Measurements from ENCODE around the gene SPATA13. TPM values are rescaled to one million over a fixed set of nuclear protein-coding genes. Genes with fewer than 3 reads are reported as not detected.

SPATA13 gene
- total and polyA plus RNA-seq, 2 experiments from 2014 or later, result 2.4 to 4.6 TPM

DNA sequence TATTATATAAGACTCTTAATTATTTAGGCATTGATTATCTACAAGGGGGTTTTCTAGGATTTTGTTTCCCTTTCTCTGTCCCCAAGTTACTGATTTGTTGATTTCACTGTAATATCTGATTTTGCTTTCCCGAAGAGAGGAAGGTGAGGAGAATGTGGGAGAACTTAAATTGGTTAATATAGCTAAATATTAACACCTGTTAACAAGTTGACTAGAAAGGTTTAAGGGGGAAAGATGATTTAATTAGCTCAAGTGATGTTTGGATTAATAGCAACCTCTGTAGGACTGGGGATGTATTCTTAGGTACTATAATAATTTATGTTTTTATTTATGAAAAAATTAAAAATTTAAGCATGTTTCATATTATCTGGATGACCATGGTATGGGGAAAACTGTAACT lies 35.1 kb downstream of the SPATA13 start:
- no peaks in the 10 kb centered on the region for H3K27me3 ChIP-seq (replicated peaks; ENCODE audit: insufficient read depth)
- WGBS, 2 experiments (ENCODE audit: low coverage in 1 of 2, low lambda C conversion rate in 2 of 2, missing lambda C conversion rate in 2 of 2), result 91 to 97% methylated on average over 1 of the region's 1 CpG
- H2AFZ ChIP-seq, result no peak overlapping the region
- H3K9me3 ChIP-seq (ENCODE audit: low read depth), result no peaks in the 10 kb centered on the region
- no peaks in the 10 kb centered on the region for H3K36me3 ChIP-seq (ENCODE audit: low read depth)
- no peak overlapping the region for H3K9ac ChIP-seq
- in situ Hi-C loops (cut with MboI), result no loop called here
- H3K79me2 ChIP-seq (ENCODE audit: insufficient read depth), result no peaks in the 10 kb centered on the region
- DNase-seq, result no peak
- no peak overlapping the region for H3K27ac ChIP-seq
- no peaks in the 10 kb centered on the region for H4K20me1 ChIP-seq (ENCODE audit: insufficient read depth)
- H3F3A ChIP-seq (ENCODE audit: insufficient read depth), result 0 out of 2 replicates have a peak, but pooled peaks cover 12% of the 10 kb centered on the region
- H3K9me2 ChIP-seq (ENCODE audit: insufficient read depth), result no peaks in the 10 kb centered on the region
- no peak overlapping the region for H3K4me2 ChIP-seq (ENCODE audit: unreplicated experiment)
- H3K4me1 ChIP-seq (ENCODE audit: insufficient read depth), result 0 out of 2 replicates have a peak, but pooled peaks cover 6% of the 10 kb centered on the region
- H3K4me3 ChIP-seq, result no peak overlapping the region
- TF ChIP-seq EZH2 (IDR thresholded peaks at IDR 0.05; ENCODE audit: insufficient read depth, poor library complexity, severe bottlenecking) (no peak), EZH2phosphoT487 (IDR thresholded peaks at IDR 0.05; ENCODE audit: insufficient read depth, low read depth) (no peak)

DNA sequence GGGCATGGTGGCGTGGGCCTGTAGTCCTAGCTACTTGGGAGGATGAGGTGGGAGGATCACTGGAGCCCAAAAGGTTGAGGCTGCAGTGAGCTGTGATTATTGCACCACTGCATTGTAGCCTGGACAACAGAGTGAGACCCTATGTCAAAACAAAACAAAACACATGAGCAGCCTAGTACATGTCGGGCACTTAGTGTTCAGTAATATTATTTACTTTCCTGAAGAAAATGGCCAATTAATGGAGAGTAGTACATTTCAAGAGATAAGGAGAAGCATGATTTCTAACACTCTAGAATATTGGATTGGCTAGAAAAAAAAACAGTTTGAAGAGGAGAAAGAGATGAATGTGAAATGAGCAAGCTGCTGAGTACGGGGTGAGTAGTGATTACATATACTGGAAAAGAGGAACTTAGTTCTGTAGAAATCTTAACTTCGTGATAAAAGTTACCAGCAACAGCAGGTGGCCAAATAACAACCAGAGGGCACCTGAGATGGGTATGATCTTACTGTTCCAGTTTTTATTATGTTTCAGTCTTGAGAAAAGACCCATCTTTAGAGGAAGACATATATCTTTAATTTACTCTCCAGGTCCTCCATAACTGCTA lies 36.2 kb downstream of the SPATA13 start:
- no peaks in the 10 kb centered on the region for H3K79me2 ChIP-seq (ENCODE audit: insufficient read depth)
- H3K4me1 ChIP-seq (ENCODE audit: insufficient read depth), result 0 out of 2 replicates have a peak, but pooled peaks cover 6% of the 10 kb centered on the region
- H2AFZ ChIP-seq, result no peak overlapping the region
- WGBS, 2 experiments (ENCODE audit: low coverage in 1 of 2, low lambda C conversion rate in 2 of 2, missing lambda C conversion rate in 2 of 2), result 72 to 77% methylated on average over 4 of the region's 4 CpGs
- no peak overlapping the region for H3K27ac ChIP-seq
- H3K4me2 ChIP-seq (ENCODE audit: unreplicated experiment), result no peak overlapping the region
- H4K20me1 ChIP-seq (ENCODE audit: insufficient read depth), result no peaks in the 10 kb centered on the region
- H3K27me3 ChIP-seq (replicated peaks; ENCODE audit: insufficient read depth), result no peaks in the 10 kb centered on the region
- no peak overlapping the region for H3K9ac ChIP-seq
- no peaks in the 10 kb centered on the region for H3K9me3 ChIP-seq (ENCODE audit: low read depth)
- H3K36me3 ChIP-seq (ENCODE audit: low read depth), result no peaks in the 10 kb centered on the region
- H3K4me3 ChIP-seq, result no peak overlapping the region
- no peaks in the 10 kb centered on the region for H3K9me2 ChIP-seq (ENCODE audit: insufficient read depth)
- no peak for DNase-seq
- 0 out of 2 replicates have a peak, but pooled peaks cover 12% of the 10 kb centered on the region for H3F3A ChIP-seq (ENCODE audit: insufficient read depth)
- in situ Hi-C loops (cut with MboI), result no loop called here
- no peak for TF ChIP-seq EZH2 (IDR thresholded peaks at IDR 0.05; ENCODE audit: insufficient read depth, poor library complexity, severe bottlenecking)
- TF ChIP-seq EZH2phosphoT487 (IDR thresholded peaks at IDR 0.05; ENCODE audit: insufficient read depth, low read depth), result no peak

GRCh38 chr13:24199016-24199415 lies 38.5 kb downstream of the SPATA13 start:
- Histone ChIP-seq H3K4me3 (no peak overlapping the region), H3K9me2 (ENCODE audit: insufficient read depth) (no peaks in the 10 kb centered on the region), H3K4me1 (ENCODE audit: insufficient read depth) (0 out of 2 replicates have a peak, but pooled peaks cover 13% of the 10 kb centered on the region), H3K79me2 (ENCODE audit: insufficient read depth) (no peaks in the 10 kb centered on the region), H4K20me1 (ENCODE audit: insufficient read depth) (no peaks in the 10 kb centered on the region), H3K9me3 (ENCODE audit: low read depth) (no peaks in the 10 kb centered on the region), H2AFZ (peak overlapping the region; percentile 49), H3F3A (ENCODE audit: insufficient read depth) (0 out of 2 replicates have a peak, but pooled peaks cover 12% of the 10 kb centered on the region), H3K4me2 (ENCODE audit: unreplicated experiment) (no peak overlapping the region), H3K27me3 (replicated peaks; ENCODE audit: insufficient read depth) (no peaks in the 10 kb centered on the region), H3K27ac (peak overlapping the region; percentile 49), H3K36me3 (ENCODE audit: low read depth) (no peaks in the 10 kb centered on the region), H3K9ac (peak overlapping the region; percentile 15; the same call in 1 of the 2 replicates)
- peak; percentile 77 for DNase-seq
- in situ Hi-C loops (cut with MboI), result no loop called here
- WGBS, 2 experiments (ENCODE audit: low coverage in 1 of 2, low lambda C conversion rate in 2 of 2, missing lambda C conversion rate in 2 of 2), result 17 to 31% methylated on average over 9 of the region's 9 CpGs
- no peak for TF ChIP-seq EZH2 (IDR thresholded peaks at IDR 0.05; ENCODE audit: insufficient read depth, poor library complexity, severe bottlenecking)
- no peak for TF ChIP-seq EZH2phosphoT487 (IDR thresholded peaks at IDR 0.05; ENCODE audit: insufficient read depth, low read depth)

GRCh38 chr13:24202215-24202614 lies 41.7 kb downstream of the SPATA13 start:
- DNase-seq, result no peak
- H3K36me3 ChIP-seq (ENCODE audit: low read depth), result no peaks in the 10 kb centered on the region
- H3F3A ChIP-seq (ENCODE audit: insufficient read depth), result 0 out of 2 replicates have a peak, but pooled peaks cover 12% of the 10 kb centered on the region
- H3K27me3 ChIP-seq (replicated peaks; ENCODE audit: insufficient read depth), result no peaks in the 10 kb centered on the region
- no peaks in the 10 kb centered on the region for H3K79me2 ChIP-seq (ENCODE audit: insufficient read depth)
- H3K9ac ChIP-seq, result no peak overlapping the region
- H3K4me1 ChIP-seq (ENCODE audit: insufficient read depth), result 0 out of 2 replicates have a peak, but pooled peaks cover 13% of the 10 kb centered on the region
- TF ChIP-seq EZH2 (IDR thresholded peaks at IDR 0.05; ENCODE audit: insufficient read depth, poor library complexity, severe bottlenecking), result no peak
- no peak for TF ChIP-seq EZH2phosphoT487 (IDR thresholded peaks at IDR 0.05; ENCODE audit: insufficient read depth, low read depth)
- H3K4me2 ChIP-seq (ENCODE audit: unreplicated experiment), result no peak overlapping the region
- no peaks in the 10 kb centered on the region for H4K20me1 ChIP-seq (ENCODE audit: insufficient read depth)
- no peaks in the 10 kb centered on the region for H3K9me3 ChIP-seq (ENCODE audit: low read depth)
- in situ Hi-C loops (cut with MboI), result no loop called here
- no peaks in the 10 kb centered on the region for H3K9me2 ChIP-seq (ENCODE audit: insufficient read depth)
- WGBS, 2 experiments (ENCODE audit: low coverage in 1 of 2, low lambda C conversion rate in 2 of 2, missing lambda C conversion rate in 2 of 2), result 53 to 57% methylated on average over 7 of the region's 7 CpGs
- H3K27ac ChIP-seq, result no peak overlapping the region
- H2AFZ ChIP-seq, result no peak overlapping the region
- H3K4me3 ChIP-seq, result no peak overlapping the region

Measured in GM23248 (cell line).